Lower lobe of right lung (tissue), 2 donors: ENCODE data around the gene SSPN. TPM values are rescaled to one million over a fixed set of nuclear protein-coding genes. Genes with fewer than 3 reads are reported as not detected.

Source experiments
- ATAC-seq, 2 donors: fragments of 200-7000 bp; cut with Tn5 transposase; one replicate each; pipeline ENCODE4 v1.9.1; 2020 to 2022; ENCODE audit warnings: mild to moderate bottlenecking in 2 of 2, moderate library complexity in 2 of 2
- DNase-seq: peaks from one replicate; pipeline ENCODE4 v3.0.0-alpha.2; 2020
- H3K27ac ChIP-seq: fragments of 200-600 bp; one replicate; pipeline ENCODE4 v1.8.0; 2022
- H3K27me3 ChIP-seq: fragments of 200-600 bp; one replicate; pipeline ENCODE4 v1.8.0; 2022; ENCODE audit warnings: low read depth
- H3K36me3 ChIP-seq: fragments of 200-600 bp; one replicate; pipeline ENCODE4 v1.8.0; 2022; ENCODE audit warnings: mild to moderate bottlenecking
- H3K4me1 ChIP-seq: fragments of 200-600 bp; one replicate; pipeline ENCODE4 v1.8.0; 2022
- H3K4me3 ChIP-seq: fragments of 200-600 bp; one replicate; pipeline ENCODE4 v1.8.0; 2022; ENCODE audit warnings: mild to moderate bottlenecking
- H3K9me3 ChIP-seq: fragments of 200-600 bp; one replicate; pipeline ENCODE4 v1.8.0; 2022
- CTCF ChIP-seq: fragments of 200-600 bp; IDR thresholded peaks from one replicate; pipeline ENCODE4 v1.8.0; 2022; ENCODE audit warnings: antibody characterized with exemption, mild to moderate bottlenecking
- intact Hi-C: fragments of 100-400 bp; cut with DNase I; formaldehyde crosslinking; loops from one replicate; pipeline ENCODE4 v1.11.0; 2022
- total RNA-seq: library from RNA; stranded (reverse); fragmentation: NEBNext Ultra II Directional; extraction: Animal tissue kit (Norgen Biotek cat#: 25700); gene quantifications from one replicate; pipeline ENCODE4 v1.2.1, GENCODE V29; 2021
- donor health status: DM: no; HTN: yes; CAD: no; lungs with severe emphysema.

The SSPN gene
- total RNA-seq, 1 donor from 2014 or later, result 12.8 TPM

- Histone ChIP-seq H3K4me1 (peaks cover 6% of the 10 kb centered on the region), H3K36me3 (no peaks in the 10 kb centered on the region), H3K9me3 (no peaks in the 10 kb centered on the region), H3K4me3 (no peak overlapping the region), H3K27ac (no peak overlapping the region), H3K27me3 (no peaks in the 10 kb centered on the region)
- intact Hi-C loops, result no loop called here
- ATAC-seq (no peak), DNase-seq (no peak)
- no peak for TF ChIP-seq CTCF
Observed at GRCh38 chr12:26295001-26295400, 99.6 kb downstream of the SSPN start.

GRCh38 chr12:26297396-26298070, 102.2 kb downstream of the SSPN start:
- Histone ChIP-seq H3K27ac (no peak overlapping the region), H3K36me3 (no peaks in the 10 kb centered on the region), H3K4me1 (peaks cover 6% of the 10 kb centered on the region), H3K27me3 (no peaks in the 10 kb centered on the region), H3K4me3 (no peak overlapping the region), H3K9me3 (no peaks in the 10 kb centered on the region)
- ATAC-seq (no peak), DNase-seq (no peak)
- TF ChIP-seq CTCF, result no peak
- intact Hi-C loops, result no loop called here

GRCh38 chr12:26298785-26299621, 103.6 kb downstream of the SSPN start:
- ATAC-seq, result peak; percentile 93 to 98
- no peak for DNase-seq
- H3K4me3 ChIP-seq, result peak overlapping the region; percentile 9
- H3K27me3 ChIP-seq, result no peaks in the 10 kb centered on the region
- intact Hi-C loops, result no loop called here
- no peaks in the 10 kb centered on the region for H3K9me3 ChIP-seq
- H3K4me1 ChIP-seq, result peaks cover 6% of the 10 kb centered on the region
- TF ChIP-seq CTCF, result peak; percentile 26
- H3K27ac ChIP-seq, result peak overlapping the region; percentile 67
- no peaks in the 10 kb centered on the region for H3K36me3 ChIP-seq

- DNase-seq, result no peak
- H3K36me3 ChIP-seq, result no peaks in the 10 kb centered on the region
- TF ChIP-seq CTCF, result no peak
- no peaks in the 10 kb centered on the region for H3K27me3 ChIP-seq
- peak overlapping the region; percentile 67 for H3K27ac ChIP-seq
- ATAC-seq, result no peak
- intact Hi-C loops, result no loop called here
- H3K9me3 ChIP-seq, result no peaks in the 10 kb centered on the region
- H3K4me1 ChIP-seq, result peaks cover 6% of the 10 kb centered on the region
- no peak overlapping the region for H3K4me3 ChIP-seq
Observed at GRCh38 chr12:26299751-26300150, 104.4 kb downstream of the SSPN start.

Other genes starting within 250 kb of the SSPN start
- gene RASSF8, start 236.9 kb upstream of the SSPN start, total RNA-seq, result 62.1 TPM
- gene BHLHE41, start 70.5 kb upstream of the SSPN start, total RNA-seq, result 125 TPM